Measurements from ENCODE around the gene SLC44A2.

Gene SLC44A2

DNA sequence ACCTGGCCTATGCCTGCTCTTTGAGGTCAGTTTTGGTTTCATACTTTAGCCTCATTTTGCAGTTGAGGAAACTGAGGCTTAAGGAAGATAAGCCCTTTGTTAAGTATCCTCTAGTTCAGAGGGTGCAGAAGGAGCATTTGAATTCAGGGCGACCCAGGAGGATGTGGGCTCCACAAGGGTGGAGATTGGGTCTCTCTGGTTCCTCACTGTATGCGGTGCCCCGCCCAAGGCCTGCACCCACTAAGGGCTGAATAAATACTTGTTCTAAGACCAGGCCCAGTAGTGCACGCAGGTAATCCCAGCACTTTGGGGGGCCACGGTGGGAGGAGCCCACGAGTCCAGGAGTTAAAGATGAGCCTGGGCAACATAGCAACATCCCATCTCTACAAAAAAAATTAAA, 768 bp upstream of the SLC44A2 start:
- H3K14ac ChIP-seq (ENCODE audit: low read length) = peak overlapping the region; percentile 76
- H3K4me1 ChIP-seq (ENCODE audit: control insufficient read depth in 2 of 2, insufficient read depth in 1 of 2, low read depth in 1 of 2, low read length in 2 of 2) = peaks cover 9 to 11% of the 10 kb centered on the region in 2 donors
- no peak overlapping the region for H3K4me2 ChIP-seq (ENCODE audit: insufficient read depth, low read length, poor library complexity, severe bottlenecking)
- H3K4me3 ChIP-seq (ENCODE audit: low read length in 2 of 2) = peak overlapping the region in 1 of 2 donors; percentile 91
- no CpG with 5 or more reads among the region's 6 CpGs for WGBS, 2 donors (ENCODE audit: extremely low coverage in 2 of 2, insufficient read length in 2 of 2, insufficient replicate concordance in 1 of 2)
- no peak overlapping the region for H2BK12ac ChIP-seq (ENCODE audit: low read length)
- peaks cover 4% of the 10 kb centered on the region for H3K79me1 ChIP-seq (ENCODE audit: low read depth, low read length)
- no peaks in the 10 kb centered on the region for H3K27me3 ChIP-seq (ENCODE audit: control insufficient read depth in 3 of 3, insufficient read depth in 3 of 3, low read depth in 1 of 3, low read length in 3 of 3)
- H3K23ac ChIP-seq (ENCODE audit: low read depth, low read length, poor library complexity) = no peak overlapping the region
- peak overlapping the region; percentile 45 for H2AK5ac ChIP-seq (ENCODE audit: low read depth, low read length)
- H4K91ac ChIP-seq (ENCODE audit: low read depth, low read length, poor library complexity) = no peak overlapping the region
- peak overlapping the region; percentile 80 for H3K18ac ChIP-seq (ENCODE audit: low read length)
- no peak overlapping the region for H4K8ac ChIP-seq (ENCODE audit: low read depth, low read length)
- H3K36me3 ChIP-seq (replicated peaks in 1 of 2; ENCODE audit: control insufficient read depth in 2 of 2, insufficient read depth in 2 of 2, low read length in 2 of 2) = peaks cover 18 to 41% of the 10 kb centered on the region in 2 donors
- no peak overlapping the region for H3K27ac ChIP-seq (replicated peaks; ENCODE audit: low read length)
- DNase-seq (ENCODE audit: low spot score) = no peak
- no peak overlapping the region for H3K4ac ChIP-seq (ENCODE audit: low read length)
- peak overlapping the region; percentile 18 for H2BK15ac ChIP-seq (ENCODE audit: low read length)
- no peak overlapping the region for H2BK120ac ChIP-seq (ENCODE audit: low read depth, low read length)
- H2AFZ ChIP-seq (ENCODE audit: low read length) = no peak overlapping the region
- H3K9ac ChIP-seq (ENCODE audit: low read depth, low read length, poor library complexity) = no peak overlapping the region
- no peak overlapping the region for H2BK5ac ChIP-seq (ENCODE audit: low read length)
- peaks cover 0 to 2% of the 10 kb centered on the region in 2 donors for H3K9me3 ChIP-seq (replicated peaks in 1 of 2; ENCODE audit: control insufficient read depth in 2 of 2, insufficient read depth in 1 of 2, low read depth in 1 of 2, low read length in 2 of 2)

DNA sequence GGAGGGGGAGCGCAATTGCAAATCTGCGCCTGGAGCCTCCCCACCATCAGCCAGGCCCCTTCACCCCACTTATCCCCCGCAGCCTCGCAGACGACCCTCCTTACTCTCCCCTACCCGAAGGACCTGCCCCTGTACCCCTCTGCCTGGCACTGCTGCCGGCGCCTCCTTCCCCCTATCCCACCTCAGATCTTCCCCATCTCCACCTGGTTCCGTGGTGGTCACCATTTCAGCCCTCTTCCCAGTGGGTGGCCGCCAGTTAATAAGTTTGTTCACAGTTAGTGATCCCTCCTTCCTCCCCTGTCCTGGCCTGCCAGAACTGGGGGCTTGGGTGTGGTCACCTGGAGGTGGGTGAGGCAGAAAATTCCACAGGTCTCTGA, 397 bp downstream of the SLC44A2 start:
- peak overlapping the region; percentile 71 for H3K14ac ChIP-seq (ENCODE audit: low read length)
- peak overlapping the region; percentile 36 for H2AK5ac ChIP-seq (ENCODE audit: low read depth, low read length)

DNA sequence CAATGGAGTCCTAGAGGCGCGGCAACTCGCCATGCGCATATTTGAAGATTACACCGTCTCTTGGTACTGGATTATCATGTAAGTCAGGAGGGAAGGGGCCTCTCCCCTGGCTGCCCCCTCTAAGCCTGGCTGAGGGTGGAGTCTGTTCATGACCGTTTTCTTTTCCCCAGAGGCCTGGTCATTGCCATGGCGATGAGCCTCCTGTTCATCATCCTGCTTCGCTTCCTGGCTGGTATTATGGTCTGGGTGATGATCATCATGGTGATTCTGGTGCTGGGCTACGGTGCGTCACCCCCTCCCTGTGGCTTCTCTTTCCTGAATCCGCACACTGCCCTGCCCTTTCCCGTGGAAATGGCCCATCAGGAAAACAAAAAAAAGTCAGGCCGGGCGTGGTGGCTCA, 6.5 kb downstream of the SLC44A2 start:
- Histone ChIP-seq H3K4me1 (ENCODE audit: control insufficient read depth in 2 of 2, insufficient read depth in 1 of 2, low read depth in 1 of 2, low read length in 2 of 2) (peaks cover 0 to 6% of the 10 kb centered on the region in 2 donors), H3K36me3 (replicated peaks in 1 of 2; ENCODE audit: control insufficient read depth in 2 of 2, insufficient read depth in 2 of 2, low read length in 2 of 2) (peaks cover 50 to 92% of the 10 kb centered on the region in 2 donors), H3K14ac (ENCODE audit: low read length) (no peak overlapping the region), H2BK12ac (ENCODE audit: low read length) (no peak overlapping the region), H3K79me1 (ENCODE audit: low read depth, low read length) (peaks cover 2% of the 10 kb centered on the region), H3K27ac (replicated peaks; ENCODE audit: low read length) (no peak overlapping the region), H3K9ac (ENCODE audit: low read depth, low read length, poor library complexity) (no peak overlapping the region), H2AK5ac (ENCODE audit: low read depth, low read length) (no peak overlapping the region), H4K91ac (ENCODE audit: low read depth, low read length, poor library complexity) (no peak overlapping the region), H3K4me3 (ENCODE audit: low read length in 2 of 2) (peak overlapping the region in 1 of 2 donors; percentile 50), H3K18ac (ENCODE audit: low read length) (no peak overlapping the region), H3K27me3 (ENCODE audit: control insufficient read depth in 3 of 3, insufficient read depth in 3 of 3, low read depth in 1 of 3, low read length in 3 of 3) (no peaks in the 10 kb centered on the region), H2AFZ (ENCODE audit: low read length) (no peak overlapping the region), H4K8ac (ENCODE audit: low read depth, low read length) (no peak overlapping the region), H3K4ac (ENCODE audit: low read length) (no peak overlapping the region), H3K23ac (ENCODE audit: low read depth, low read length, poor library complexity) (no peak overlapping the region), H2BK5ac (ENCODE audit: low read length) (no peak overlapping the region), H3K4me2 (ENCODE audit: insufficient read depth, low read length, poor library complexity, severe bottlenecking) (no peak overlapping the region), H3K9me3 (replicated peaks in 1 of 2; ENCODE audit: control insufficient read depth in 2 of 2, insufficient read depth in 1 of 2, low read depth in 1 of 2, low read length in 2 of 2) (no peaks in the 10 kb centered on the region), H2BK120ac (ENCODE audit: low read depth, low read length) (no peak overlapping the region), H2BK15ac (ENCODE audit: low read length) (no peak overlapping the region)
- WGBS, 2 donors (ENCODE audit: extremely low coverage in 2 of 2, insufficient read length in 2 of 2, insufficient replicate concordance in 1 of 2) = no CpG with 5 or more reads among the region's 14 CpGs
- DNase-seq (ENCODE audit: low spot score) = no peak

More for the DNA sequence above, 397 bp downstream of the SLC44A2 start:
- H3K27ac ChIP-seq (replicated peaks; ENCODE audit: low read length) = no peak overlapping the region
- peak overlapping the region; percentile 49 for H2BK15ac ChIP-seq (ENCODE audit: low read length)
- WGBS, 2 donors (ENCODE audit: extremely low coverage in 2 of 2, insufficient read length in 2 of 2, insufficient replicate concordance in 1 of 2) = no CpG with 5 or more reads among the region's 10 CpGs
- no peak overlapping the region for H2BK120ac ChIP-seq (ENCODE audit: low read depth, low read length)
- H3K18ac ChIP-seq (ENCODE audit: low read length) = peak overlapping the region; percentile 97
- no peak overlapping the region for H4K91ac ChIP-seq (ENCODE audit: low read depth, low read length, poor library complexity)
- peak overlapping the region; percentile 93 for H3K23ac ChIP-seq (ENCODE audit: low read depth, low read length, poor library complexity)
- H2BK5ac ChIP-seq (ENCODE audit: low read length) = peak overlapping the region; percentile 60
- peak overlapping the region; percentile 53 for H3K4ac ChIP-seq (ENCODE audit: low read length)
- peak overlapping the region; percentile 77 to 91 for H3K4me3 ChIP-seq (ENCODE audit: low read length in 2 of 2)
- H3K36me3 ChIP-seq (replicated peaks in 1 of 2; ENCODE audit: control insufficient read depth in 2 of 2, insufficient read depth in 2 of 2, low read length in 2 of 2) = peaks cover 19 to 51% of the 10 kb centered on the region in 2 donors
- H2AFZ ChIP-seq (ENCODE audit: low read length) = peak overlapping the region; percentile 67
- H3K9ac ChIP-seq (ENCODE audit: low read depth, low read length, poor library complexity) = peak overlapping the region; percentile 90
- peaks cover 4% of the 10 kb centered on the region for H3K79me1 ChIP-seq (ENCODE audit: low read depth, low read length)
- H3K4me2 ChIP-seq (ENCODE audit: insufficient read depth, low read length, poor library complexity, severe bottlenecking) = peak overlapping the region; percentile 77
- H4K8ac ChIP-seq (ENCODE audit: low read depth, low read length) = no peak overlapping the region
- no peaks in the 10 kb centered on the region for H3K27me3 ChIP-seq (ENCODE audit: control insufficient read depth in 3 of 3, insufficient read depth in 3 of 3, low read depth in 1 of 3, low read length in 3 of 3)
- peaks cover 0 to 2% of the 10 kb centered on the region in 2 donors for H3K9me3 ChIP-seq (replicated peaks in 1 of 2; ENCODE audit: control insufficient read depth in 2 of 2, insufficient read depth in 1 of 2, low read depth in 1 of 2, low read length in 2 of 2)
- no peak overlapping the region for H2BK12ac ChIP-seq (ENCODE audit: low read length)
- DNase-seq (ENCODE audit: low spot score) = no peak
- peaks cover 9 to 11% of the 10 kb centered on the region in 2 donors for H3K4me1 ChIP-seq (ENCODE audit: control insufficient read depth in 2 of 2, insufficient read depth in 1 of 2, low read depth in 1 of 2, low read length in 2 of 2)

DNA sequence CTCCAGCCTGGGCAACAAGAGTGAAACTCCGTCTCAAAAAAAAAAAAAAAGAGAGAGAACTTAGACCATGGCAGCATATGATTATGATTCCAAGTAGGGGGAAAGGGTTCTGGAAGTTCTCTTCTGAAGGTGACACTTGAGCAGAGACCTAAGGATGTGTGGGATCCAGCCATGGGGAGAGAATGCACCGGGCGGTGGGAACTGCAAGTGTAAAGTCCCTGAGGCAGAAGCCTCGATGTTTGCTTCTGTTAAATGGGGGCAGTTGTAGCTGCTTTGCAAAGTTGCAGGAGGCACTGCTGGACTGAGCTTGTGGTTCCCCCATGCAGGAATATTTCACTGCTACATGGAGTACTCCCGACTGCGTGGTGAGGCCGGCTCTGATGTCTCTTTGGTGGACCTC, 9.1 kb downstream of the SLC44A2 start:
- H3K4me1 ChIP-seq (ENCODE audit: control insufficient read depth in 2 of 2, insufficient read depth in 1 of 2, low read depth in 1 of 2, low read length in 2 of 2) = no peaks in the 10 kb centered on the region
- H2AFZ ChIP-seq (ENCODE audit: low read length) = no peak overlapping the region
- no peak overlapping the region for H3K27ac ChIP-seq (replicated peaks; ENCODE audit: low read length)
- no peak overlapping the region for H2BK120ac ChIP-seq (ENCODE audit: low read depth, low read length)
- H3K4me3 ChIP-seq (ENCODE audit: low read length in 2 of 2) = no peak overlapping the region
- H3K9me3 ChIP-seq (replicated peaks in 1 of 2; ENCODE audit: control insufficient read depth in 2 of 2, insufficient read depth in 1 of 2, low read depth in 1 of 2, low read length in 2 of 2) = no peaks in the 10 kb centered on the region
- H3K4me2 ChIP-seq (ENCODE audit: insufficient read depth, low read length, poor library complexity, severe bottlenecking) = no peak overlapping the region
- WGBS, 2 donors (ENCODE audit: extremely low coverage in 2 of 2, insufficient read length in 2 of 2, insufficient replicate concordance in 1 of 2) = no CpG with 5 or more reads among the region's 7 CpGs
- peaks cover 49 to 92% of the 10 kb centered on the region in 2 donors for H3K36me3 ChIP-seq (replicated peaks in 1 of 2; ENCODE audit: control insufficient read depth in 2 of 2, insufficient read depth in 2 of 2, low read length in 2 of 2)
- no peak overlapping the region for H3K14ac ChIP-seq (ENCODE audit: low read length)
- no peak overlapping the region for H2AK5ac ChIP-seq (ENCODE audit: low read depth, low read length)
- H3K79me1 ChIP-seq (ENCODE audit: low read depth, low read length) = peaks cover 2% of the 10 kb centered on the region
- H2BK5ac ChIP-seq (ENCODE audit: low read length) = no peak overlapping the region
- H3K23ac ChIP-seq (ENCODE audit: low read depth, low read length, poor library complexity) = no peak overlapping the region
- no peak overlapping the region for H3K18ac ChIP-seq (ENCODE audit: low read length)
- H2BK15ac ChIP-seq (ENCODE audit: low read length) = no peak overlapping the region
- no peak overlapping the region for H4K8ac ChIP-seq (ENCODE audit: low read depth, low read length)
- H3K27me3 ChIP-seq (ENCODE audit: control insufficient read depth in 3 of 3, insufficient read depth in 3 of 3, low read depth in 1 of 3, low read length in 3 of 3) = no peaks in the 10 kb centered on the region
- no peak for DNase-seq (ENCODE audit: low spot score)
- H3K4ac ChIP-seq (ENCODE audit: low read length) = no peak overlapping the region
- no peak overlapping the region for H2BK12ac ChIP-seq (ENCODE audit: low read length)
- no peak overlapping the region for H4K91ac ChIP-seq (ENCODE audit: low read depth, low read length, poor library complexity)
- no peak overlapping the region for H3K9ac ChIP-seq (ENCODE audit: low read depth, low read length, poor library complexity)

Data from neuronal stem cell (in vitro differentiated cells).